MM.1S (cell line): ENCODE results near the gene SERPINB1.

Source experiments
- CTCF ChIP-seq: fragments of 300-600 bp; sonication (generic); IDR thresholded peaks from 2 replicates; pipeline ENCODE4 v1.5.1; 2016; ENCODE audit warnings: antibody characterized with exemption, low read length, mixed read lengths
- EZH2 ChIP-seq: fragments of 300-600 bp; sonication (generic); optimal IDR thresholded peaks from 2 replicates; pipeline ENCODE3; 2017; ENCODE audit warnings: low read depth, mild to moderate bottlenecking, antibody characterized with exemption, low read length, mixed read lengths
- EZH2phosphoT487 ChIP-seq: fragments of 300-600 bp; sonication (generic); IDR thresholded peaks from 2 replicates; pipeline ENCODE4 v1.6.1; 2018; ENCODE audit warnings: antibody characterized with exemption, low read length

GRCh38 chr6:2793534-2794151 is 48.0 kb downstream of the SERPINB1 start:
- TF ChIP-seq CTCF: no peak
- no peak for TF ChIP-seq EZH2
- TF ChIP-seq EZH2phosphoT487: no peak
